ENCODE results near the gene USP48. TPM values are rescaled to one million over a fixed set of nuclear protein-coding genes. Genes with fewer than 3 reads are reported as not detected.

The USP48 gene
- total and polyA plus RNA-seq, 2 of the 13 experiments (the other 11 are each of a cell fraction or from before 2014, with no cell fraction given) = 30.4 to 30.7 TPM

- TF ChIP-seq, protein P1, sequence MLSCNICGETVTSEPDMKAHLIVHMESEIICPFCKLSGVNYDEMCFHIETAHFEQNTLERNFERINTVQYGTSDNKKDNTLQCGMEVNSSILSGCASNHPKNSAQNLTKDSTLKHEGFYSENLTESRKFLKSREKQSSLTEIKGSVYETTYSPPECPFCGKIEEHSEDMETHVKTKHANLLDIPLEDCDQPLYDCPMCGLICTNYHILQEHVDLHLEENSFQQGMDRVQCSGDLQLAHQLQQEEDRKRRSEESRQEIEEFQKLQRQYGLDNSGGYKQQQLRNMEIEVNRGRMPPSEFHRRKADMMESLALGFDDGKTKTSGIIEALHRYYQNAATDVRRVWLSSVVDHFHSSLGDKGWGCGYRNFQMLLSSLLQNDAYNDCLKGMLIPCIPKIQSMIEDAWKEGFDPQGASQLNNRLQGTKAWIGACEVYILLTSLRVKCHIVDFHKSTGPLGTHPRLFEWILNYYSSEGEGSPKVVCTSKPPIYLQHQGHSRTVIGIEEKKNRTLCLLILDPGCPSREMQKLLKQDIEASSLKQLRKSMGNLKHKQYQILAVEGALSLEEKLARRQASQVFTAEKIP (CRISPR knock-in tag; IDR thresholded peaks at IDR 0.05; ENCODE audit: borderline replicate concordance) = no peak
- TF ChIP-seq MTF1 (CRISPR knock-in tag; IDR thresholded peaks at IDR 0.05) (no peak), SP4 (CRISPR knock-in tag; IDR thresholded peaks at IDR 0.05) (no peak), IKZF4 (CRISPR knock-in tag; IDR thresholded peaks at IDR 0.05; ENCODE audit: borderline replicate concordance, low read depth, not compliant biosample characterization) (no peak), HMG20A (CRISPR knock-in tag; IDR thresholded peaks at IDR 0.05; ENCODE audit: borderline replicate concordance) (no peak)
- TF ChIP-seq, protein P2, sequence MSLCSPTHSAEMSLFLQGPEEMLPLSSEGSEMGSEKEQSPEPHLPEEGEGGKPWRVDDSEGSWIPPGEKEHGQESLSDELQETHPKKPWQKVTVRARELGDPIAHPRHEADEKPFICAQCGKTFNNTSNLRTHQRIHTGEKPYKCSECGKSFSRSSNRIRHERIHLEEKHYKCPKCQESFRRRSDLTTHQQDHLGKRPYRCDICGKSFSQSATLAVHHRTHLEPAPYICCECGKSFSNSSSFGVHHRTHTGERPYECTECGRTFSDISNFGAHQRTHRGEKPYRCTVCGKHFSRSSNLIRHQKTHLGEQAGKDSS (CRISPR knock-in tag; IDR thresholded peaks at IDR 0.05; ENCODE audit: borderline replicate concordance, low read depth) = no peak
Observed at GRCh38 chr1:21696931-21697330, 86.0 kb downstream of the USP48 start (continued).

DNA sequence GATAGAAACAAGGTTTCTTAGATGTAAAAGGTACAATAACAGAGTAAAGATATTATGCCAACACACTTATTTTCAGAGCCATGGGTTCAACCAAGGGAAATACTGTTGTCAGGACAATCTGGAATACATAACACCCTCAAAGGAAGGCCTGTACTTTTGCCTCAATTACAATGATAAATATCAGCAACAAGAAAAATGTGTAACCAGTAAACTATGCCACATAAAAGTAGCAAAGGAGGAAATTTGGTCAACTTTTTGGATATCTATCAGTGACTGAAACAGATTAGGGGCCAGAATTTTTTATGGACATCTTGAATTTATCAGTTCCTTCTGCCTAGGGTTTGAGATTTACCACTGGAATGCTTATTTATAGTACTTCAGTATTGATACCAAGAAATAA, 89.2 kb downstream of the USP48 start:
- in situ Hi-C loops (cut with HindIII; ENCODE audit: extremely low pct_ligation_motif_present, low pct_unique_long_range_greater_than_20kb) = no loop called here
- no peak overlapping the region for H3K9ac ChIP-seq (ENCODE audit: insufficient read depth, low read depth, low read length)
- peaks cover 5% of the 10 kb centered on the region; the same call in 1 of the 2 replicates for H3K4me1 ChIP-seq (ENCODE audit: insufficient read depth, low read length)
- BruUV-seq (replicated peaks) = no TSS peak
- no peak overlapping the region for H3K4me2 ChIP-seq (ENCODE audit: low read depth, low read length)
- ATAC-seq = no peak
- no peak overlapping the region for H3K27ac ChIP-seq (ENCODE audit: extremely low read length, insufficient read depth, low read length)
- CTCF ChIA-PET (ENCODE audit: low intra/inter-chr PET ratio, low total read pairs) = no interaction called here
- H4K20me1 ChIP-seq (ENCODE audit: insufficient read depth, low read length) = no peaks in the 10 kb centered on the region
- no peaks in the 10 kb centered on the region for H3K79me2 ChIP-seq (ENCODE audit: insufficient read depth, low read length)
- intact Hi-C loops (cut with micrococcal nuclease; ENCODE audit: unreplicated experiment) = no loop called here
- no peaks in the 10 kb centered on the region for H3K9me3 ChIP-seq (ENCODE audit: low read length)
- no peak for DNase-seq (ENCODE audit: low spot score)
- H3K36me3 ChIP-seq (replicated peaks in 1 of 2; ENCODE audit: control insufficient read depth in 1 of 2, insufficient read depth in 2 of 2, low read length in 2 of 2) = peaks cover 14 to 51% of the 10 kb centered on the region in 2 experiments
- H2AFZ ChIP-seq (ENCODE audit: low read length) = no peak overlapping the region
- POLR2A ChIA-PET = no interaction called here
- TF ChIP-seq ZBTB34 (CRISPR knock-in tag; IDR thresholded peaks at IDR 0.05) = no peak
- TF ChIP-seq HINFP (CRISPR knock-in tag; IDR thresholded peaks at IDR 0.05; ENCODE audit: low read depth) = no peak
- TF ChIP-seq TSC22D2 (CRISPR knock-in tag; IDR thresholded peaks at IDR 0.05; ENCODE audit: borderline replicate concordance) = no peak
- no peak for FAIRE-seq
- H3K27me3 ChIP-seq (ENCODE audit: control insufficient read depth in 1 of 2, insufficient read depth in 2 of 2, low read length in 2 of 2) = no peaks in the 10 kb centered on the region
- no peak overlapping the region for H3K4me3 ChIP-seq (replicated peaks in 1 of 3; ENCODE audit: insufficient read depth in 1 of 3, low read depth in 2 of 3, low read length in 3 of 3)
